Stomach (tissue), 4 donors: Measurements from ENCODE around the gene GAL3ST3.

ENCODE experiments used
- POLR2AphosphoS5 ChIP-seq, 3 donors: sonication (generic); formaldehyde crosslinking; IDR thresholded peaks; one replicate each; pipeline ENCODE4 v1.6.1; 2016; ENCODE audit warnings: antibody characterized with exemption in 3 of 3
- TF ChIP-seq, protein P1 (sequence below), 7 experiments: fragments of 450-650 bp in 4 of 7; fragments of 200-600 bp in 3 of 7; sonication (generic) in 3 of 7; IDR thresholded peaks; one replicate each; pipeline ENCODE4 v1.5.1; 2016 to 2019; ENCODE audit warnings: antibody characterized with exemption in 7 of 7, control low read depth in 2 of 7, mild to moderate bottlenecking in 1 of 7

DNA sequence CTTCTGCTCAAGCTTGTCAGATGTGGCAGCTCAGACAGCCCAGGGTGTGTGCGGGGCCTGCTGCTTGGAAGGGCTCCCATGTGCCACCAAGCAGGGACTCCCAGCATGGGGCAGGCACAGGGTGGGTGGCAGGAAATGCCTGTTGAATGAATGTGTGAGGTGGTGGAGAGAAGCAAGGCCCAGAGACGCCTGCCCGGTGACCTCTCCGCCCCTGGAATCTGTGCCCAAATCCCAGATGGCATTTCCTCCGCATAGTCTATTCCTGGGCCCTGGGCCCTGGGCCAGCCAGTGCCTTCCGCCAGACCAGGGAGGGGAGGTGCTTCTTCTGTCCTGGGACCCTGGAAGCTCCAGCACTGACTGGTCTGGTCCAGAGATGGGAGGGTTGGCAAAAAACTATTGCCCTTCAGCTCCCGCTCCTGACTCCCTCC is 33.5 kb downstream of the GAL3ST3 start:
- TF ChIP-seq POLR2AphosphoS5 (IDR thresholded peaks at IDR 0.05): no peak
- TF ChIP-seq, protein P1, sequence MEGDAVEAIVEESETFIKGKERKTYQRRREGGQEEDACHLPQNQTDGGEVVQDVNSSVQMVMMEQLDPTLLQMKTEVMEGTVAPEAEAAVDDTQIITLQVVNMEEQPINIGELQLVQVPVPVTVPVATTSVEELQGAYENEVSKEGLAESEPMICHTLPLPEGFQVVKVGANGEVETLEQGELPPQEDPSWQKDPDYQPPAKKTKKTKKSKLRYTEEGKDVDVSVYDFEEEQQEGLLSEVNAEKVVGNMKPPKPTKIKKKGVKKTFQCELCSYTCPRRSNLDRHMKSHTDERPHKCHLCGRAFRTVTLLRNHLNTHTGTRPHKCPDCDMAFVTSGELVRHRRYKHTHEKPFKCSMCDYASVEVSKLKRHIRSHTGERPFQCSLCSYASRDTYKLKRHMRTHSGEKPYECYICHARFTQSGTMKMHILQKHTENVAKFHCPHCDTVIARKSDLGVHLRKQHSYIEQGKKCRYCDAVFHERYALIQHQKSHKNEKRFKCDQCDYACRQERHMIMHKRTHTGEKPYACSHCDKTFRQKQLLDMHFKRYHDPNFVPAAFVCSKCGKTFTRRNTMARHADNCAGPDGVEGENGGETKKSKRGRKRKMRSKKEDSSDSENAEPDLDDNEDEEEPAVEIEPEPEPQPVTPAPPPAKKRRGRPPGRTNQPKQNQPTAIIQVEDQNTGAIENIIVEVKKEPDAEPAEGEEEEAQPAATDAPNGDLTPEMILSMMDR (IDR thresholded peaks at IDR 0.05): no peak
